B cell (primary cell): ENCODE data around the gene COA8.

Source experiments
- CTCF ChIP-seq: fragments of 200-600 bp; IDR thresholded peaks from one replicate; pipeline ENCODE4 v1.8.0; 2022; ENCODE audit warnings: antibody characterized with exemption, mild to moderate bottlenecking
- EZH2 ChIP-seq: IDR thresholded peaks from 2 replicates; pipeline ENCODE4 v1.6.1; 2012; ENCODE audit warnings: borderline replicate concordance, low read depth, mild to moderate bottlenecking, moderate library complexity, low read length; ENCODE audit not compliant: insufficient read depth, poor library complexity, severe bottlenecking

GRCh38 chr14:103593577-103593976, 30.8 kb downstream of the COA8 start:
- TF ChIP-seq CTCF (no peak), EZH2 (no peak)
